ENCODE data around the gene AP1M1.

GRCh38 chr19:16254851-16255408 lies 57.2 kb downstream of the AP1M1 start:
- TF ChIP-seq CTCF (IDR thresholded peaks at IDR 0.05) (no peak), POLR2A (IDR thresholded peaks at IDR 0.05) (no peak)
